ENCODE results near the gene OGA. TPM values are rescaled to one million over a fixed set of nuclear protein-coding genes. Genes with fewer than 3 reads are reported as not detected.

OGA gene
- total RNA-seq, 2 experiments from 2014 or later: 120 to 139 TPM

DNA sequence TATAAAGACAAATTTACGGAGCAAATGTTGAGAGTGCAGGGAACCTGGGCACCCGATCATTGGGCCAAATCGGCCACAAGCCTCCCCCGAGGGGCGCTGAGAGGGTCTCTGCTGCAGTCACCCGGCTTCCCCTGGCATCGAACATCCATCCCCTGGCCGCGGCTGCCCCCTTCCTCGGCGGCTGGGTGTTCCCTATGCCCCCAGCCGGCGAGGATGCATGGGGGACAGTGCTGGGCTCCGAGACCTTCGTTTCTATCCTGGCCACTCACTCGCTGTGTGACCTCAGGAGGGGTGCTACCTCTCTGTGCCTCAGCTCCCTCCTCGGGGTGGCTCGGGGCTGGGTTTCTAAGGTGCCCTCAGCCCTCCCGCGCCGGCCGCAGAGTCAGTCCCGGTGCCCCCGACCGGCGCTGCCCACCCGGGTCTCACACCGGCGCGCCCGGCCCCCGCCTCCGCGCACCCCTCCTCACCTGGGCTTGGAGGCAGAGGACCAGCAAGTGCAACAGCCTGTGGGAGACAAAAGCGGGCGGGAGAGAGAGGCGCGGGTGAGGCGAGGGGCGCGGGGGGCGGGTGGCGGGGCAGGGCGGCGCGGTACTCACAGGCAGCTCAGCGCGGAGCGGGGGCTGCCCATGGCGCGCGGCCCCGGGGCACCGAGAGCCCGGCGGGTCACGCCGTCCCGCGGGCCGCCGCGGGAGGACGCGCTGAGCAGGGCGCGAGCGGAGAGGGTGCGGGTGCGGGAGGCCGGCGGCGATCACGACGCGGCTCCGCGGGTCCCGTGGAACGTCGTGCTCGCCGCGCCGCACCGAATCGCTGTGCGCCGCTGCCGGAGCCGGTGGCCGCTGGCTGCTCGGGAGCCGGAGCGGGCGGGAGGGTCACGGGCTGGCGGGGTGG, 42.7 kb downstream of the OGA start, which contains the start of gene FGF8:
Gene FGF8, minus strand, starts transcription at position 842 of the 888 bp plus-strand sequence. Its CDS starts 214 bp downstream, at position 628.
- CTCF ChIA-PET: interaction anchor here (1.3 to 2.3 kb wide), 3 partner anchors 8 to 239 kb away, joined by 3 to 12 read pairs (median 4); partner anchors contain the start of gene NPM3
- Mint-ChIP-seq H3K36me3 (no peaks in the 10 kb centered on the region), H3K4me3 (no peak within 1 kb of the TSS), H3K27ac (no peak within 1 kb of the TSS), H3K9me3 (ENCODE audit: low read depth) (no peaks in the 10 kb centered on the region), H3K27me3 (peaks cover 69% of the 10 kb centered on the region), H3K4me1 (peaks cover 18% of the 10 kb centered on the region)
- peak; percentile 31 for DNase-seq
- no peak for ATAC-seq

DNA sequence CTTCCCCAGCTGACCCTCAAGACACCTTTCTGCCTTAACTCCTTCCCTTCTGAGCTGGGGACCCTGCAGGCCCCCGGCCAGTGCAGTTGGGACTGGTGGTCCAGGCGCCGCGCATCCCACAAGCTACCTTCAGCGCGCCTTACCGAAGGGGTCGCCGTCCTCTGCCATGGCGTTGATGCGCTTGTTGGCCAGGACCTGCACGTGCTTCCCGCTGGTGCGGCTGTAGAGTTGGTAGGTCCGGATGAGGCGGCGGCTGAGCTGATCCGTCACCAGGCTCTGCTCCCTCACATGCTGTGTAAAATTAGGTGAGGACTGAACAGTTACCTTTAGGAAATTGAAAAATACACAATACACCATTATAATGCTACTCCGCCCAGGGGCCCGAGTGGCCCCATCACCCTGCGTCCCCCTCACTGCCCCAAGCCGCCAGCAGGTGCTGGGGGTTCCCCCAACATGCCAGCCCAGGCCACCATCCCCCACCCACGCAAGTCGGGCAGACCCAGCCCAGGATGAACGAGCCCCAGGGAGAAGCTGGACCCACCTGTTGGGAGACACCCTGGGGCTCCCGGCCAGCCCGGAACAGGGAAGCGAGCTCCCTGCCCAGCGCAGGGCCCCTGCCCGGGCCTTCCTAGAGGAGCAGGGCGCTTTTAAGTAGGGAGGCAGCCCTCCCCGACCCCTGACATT, 43.5 kb downstream of the OGA start:
- CTCF ChIA-PET: interaction anchor here (1.3 to 2.3 kb wide), 4 partner anchors 9 to 548 kb away, joined by 3 to 12 read pairs (median 4); partner anchors contain the start of gene NPM3
- Mint-ChIP-seq H3K4me3 (no peak overlapping the region), H3K27me3 (peaks cover 69% of the 10 kb centered on the region), H3K4me1 (peaks cover 12% of the 10 kb centered on the region), H3K9me3 (ENCODE audit: low read depth) (no peaks in the 10 kb centered on the region), H3K36me3 (no peaks in the 10 kb centered on the region), H3K27ac (no peak overlapping the region)
- ATAC-seq (no peak), DNase-seq (no peak)

DNA sequence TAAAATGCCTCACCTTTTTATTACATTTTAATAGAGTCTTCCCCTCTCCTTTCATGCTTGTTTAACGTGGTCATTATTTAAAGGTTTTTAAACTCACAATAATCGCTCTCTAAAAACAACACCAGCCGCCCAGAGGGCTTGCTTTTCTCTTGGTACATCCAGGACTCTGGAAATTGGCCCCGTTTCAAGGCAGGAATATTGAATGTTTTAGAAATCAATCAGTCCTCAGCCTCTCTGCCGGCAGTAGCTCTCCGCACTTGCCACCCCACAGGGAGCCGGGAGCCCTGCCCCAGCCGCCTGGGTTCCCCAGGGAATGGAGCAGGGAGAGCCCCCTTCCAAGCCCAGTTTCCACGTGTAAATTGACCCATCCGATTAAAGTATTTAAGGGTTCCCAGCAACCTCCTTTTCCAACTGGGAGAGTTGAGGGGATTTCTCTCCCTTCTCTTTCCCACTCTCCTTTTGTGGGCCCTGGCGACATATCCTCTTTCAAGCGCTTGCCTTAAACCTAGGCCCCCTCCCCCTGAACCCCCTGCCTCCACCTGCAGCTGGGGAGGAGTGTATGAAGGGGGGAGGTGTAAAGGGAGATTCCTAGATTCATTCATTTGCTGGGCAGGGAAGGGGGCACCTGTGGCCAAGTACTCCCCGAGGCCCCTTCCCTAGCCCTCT, 44.2 kb downstream of the OGA start:
- no peak for ATAC-seq
- DNase-seq: no peak
- Mint-ChIP-seq H3K4me3 (no peak overlapping the region), H3K4me1 (peaks cover 8% of the 10 kb centered on the region), H3K36me3 (no peaks in the 10 kb centered on the region), H3K27me3 (peaks cover 69% of the 10 kb centered on the region), H3K27ac (no peak overlapping the region), H3K9me3 (ENCODE audit: low read depth) (no peaks in the 10 kb centered on the region)
- CTCF ChIA-PET: interaction anchor here (1.3 to 3.4 kb wide), 5 partner anchors 8 to 547 kb away, joined by 3 to 25 read pairs (median 4); partner anchors contain the start of gene NPM3

- DNase-seq (no peak), ATAC-seq (no peak)
- CTCF ChIA-PET: interaction anchor here (1.1 to 3.4 kb wide), 5 partner anchors 9 to 546 kb away, joined by 3 to 25 read pairs (median 7); partner anchors contain the start of gene NPM3
- no peaks in the 10 kb centered on the region for H3K9me3 Mint-ChIP-seq (ENCODE audit: low read depth)
- H3K27me3 Mint-ChIP-seq: peaks cover 68% of the 10 kb centered on the region
- H3K36me3 Mint-ChIP-seq: no peaks in the 10 kb centered on the region
- no peak overlapping the region for H3K27ac Mint-ChIP-seq
- no peak overlapping the region for H3K4me3 Mint-ChIP-seq
- H3K4me1 Mint-ChIP-seq: peaks cover 4% of the 10 kb centered on the region
Measured at GRCh38 chr10:101772895-101773761, 45.1 kb downstream of the OGA start.

DNA sequence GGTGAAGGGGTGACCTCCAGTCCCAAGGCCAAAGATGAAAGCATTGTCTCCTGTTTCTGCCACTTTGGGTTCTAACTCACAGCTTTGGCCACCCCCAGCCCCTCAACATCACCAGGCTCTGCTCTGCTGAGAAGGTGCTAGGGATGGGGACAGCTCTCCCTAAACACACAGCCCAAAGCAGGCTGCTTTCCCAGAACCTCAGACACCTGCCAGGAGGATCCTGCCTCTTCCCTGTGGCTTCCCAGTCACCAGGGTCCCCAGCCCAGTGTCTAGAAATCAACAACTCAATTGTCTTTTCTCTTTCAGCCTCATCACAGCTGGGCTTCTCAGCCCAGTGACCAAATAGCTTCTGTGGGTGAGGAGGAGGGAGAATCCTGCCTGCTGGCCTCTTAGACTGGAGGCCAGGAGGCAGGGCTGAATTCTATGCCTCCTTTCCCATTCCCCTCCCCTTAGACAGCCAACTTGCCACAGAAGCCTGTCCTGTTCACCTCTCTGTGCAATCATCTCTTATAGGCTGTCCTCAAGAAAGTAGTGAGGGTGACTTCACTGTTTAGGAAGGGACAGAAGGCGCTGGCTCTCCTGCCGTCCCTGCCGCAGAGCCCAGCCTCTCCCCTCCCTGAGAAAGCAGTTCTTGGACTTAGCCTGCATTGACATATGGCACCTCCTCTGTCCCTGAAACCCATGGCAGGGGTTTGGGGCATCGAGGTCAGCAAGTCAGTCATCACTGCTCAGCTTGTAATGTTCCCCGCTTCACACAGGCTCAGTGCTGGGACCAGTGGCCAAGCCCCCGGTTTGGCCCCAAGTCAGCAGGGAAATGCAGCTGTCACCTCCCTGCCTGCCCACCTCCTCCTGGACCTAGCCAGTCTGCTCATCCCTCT, 46.0 kb downstream of the OGA start:
- peaks cover 4% of the 10 kb centered on the region for H3K4me1 Mint-ChIP-seq
- no peak overlapping the region for H3K27ac Mint-ChIP-seq
- H3K27me3 Mint-ChIP-seq: peaks cover 63% of the 10 kb centered on the region
- DNase-seq (no peak), ATAC-seq (no peak)
- no peaks in the 10 kb centered on the region for H3K9me3 Mint-ChIP-seq (ENCODE audit: low read depth)
- H3K36me3 Mint-ChIP-seq: no peaks in the 10 kb centered on the region
- CTCF ChIA-PET: interaction anchor here (0.8 to 3.4 kb wide), 4 partner anchors 10 to 170 kb away, joined by 3 to 25 read pairs (median 5); partner anchors contain the start of gene NPM3
- H3K4me3 Mint-ChIP-seq: no peak overlapping the region

DNA sequence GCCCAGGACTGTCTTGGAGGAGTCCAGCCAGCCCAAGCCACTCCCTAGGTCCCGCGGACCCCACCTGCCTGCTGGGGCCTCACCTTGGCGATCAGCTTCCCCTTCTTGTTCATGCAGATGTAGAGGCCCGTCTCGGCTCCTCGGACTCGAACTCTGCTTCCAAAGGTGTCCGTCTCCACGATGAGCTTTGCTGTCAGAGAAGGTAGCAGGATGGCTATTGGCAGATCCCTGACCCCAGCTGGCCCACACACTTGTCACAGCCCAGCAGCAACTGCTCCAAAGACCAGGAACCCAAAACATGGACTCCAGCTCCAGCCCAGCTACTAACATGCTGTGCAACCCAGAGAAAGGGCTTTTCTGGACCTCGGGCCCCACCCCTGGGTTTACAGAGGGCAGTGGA, 46.9 kb downstream of the OGA start:
- no peak for DNase-seq
- Mint-ChIP-seq H3K9me3 (ENCODE audit: low read depth) (no peaks in the 10 kb centered on the region), H3K4me1 (peaks cover 4% of the 10 kb centered on the region), H3K27ac (no peak overlapping the region), H3K36me3 (no peaks in the 10 kb centered on the region), H3K4me3 (no peak overlapping the region), H3K27me3 (peaks cover 63% of the 10 kb centered on the region)
- CTCF ChIA-PET: interaction anchor here (0.8 to 3.4 kb wide), 3 partner anchors 11 to 237 kb away, joined by 3 to 25 read pairs (median 7); partner anchors contain the start of gene NPM3
- ATAC-seq: no peak

- Mint-ChIP-seq H3K27me3 (peaks cover 69% of the 10 kb centered on the region), H3K27ac (no peak overlapping the region), H3K4me1 (peaks cover 4% of the 10 kb centered on the region), H3K4me3 (no peak overlapping the region), H3K36me3 (no peaks in the 10 kb centered on the region), H3K9me3 (ENCODE audit: low read depth) (no peaks in the 10 kb centered on the region)
- DNase-seq: no peak
- no peak for ATAC-seq
- CTCF ChIA-PET: interaction anchor here (0.8 to 3.4 kb wide), 2 partner anchors 11 to 238 kb away, joined by 3 to 25 read pairs; partner anchors contain the start of gene NPM3
Measured at GRCh38 chr10:101770331-101771215, 47.7 kb downstream of the OGA start.

DNA sequence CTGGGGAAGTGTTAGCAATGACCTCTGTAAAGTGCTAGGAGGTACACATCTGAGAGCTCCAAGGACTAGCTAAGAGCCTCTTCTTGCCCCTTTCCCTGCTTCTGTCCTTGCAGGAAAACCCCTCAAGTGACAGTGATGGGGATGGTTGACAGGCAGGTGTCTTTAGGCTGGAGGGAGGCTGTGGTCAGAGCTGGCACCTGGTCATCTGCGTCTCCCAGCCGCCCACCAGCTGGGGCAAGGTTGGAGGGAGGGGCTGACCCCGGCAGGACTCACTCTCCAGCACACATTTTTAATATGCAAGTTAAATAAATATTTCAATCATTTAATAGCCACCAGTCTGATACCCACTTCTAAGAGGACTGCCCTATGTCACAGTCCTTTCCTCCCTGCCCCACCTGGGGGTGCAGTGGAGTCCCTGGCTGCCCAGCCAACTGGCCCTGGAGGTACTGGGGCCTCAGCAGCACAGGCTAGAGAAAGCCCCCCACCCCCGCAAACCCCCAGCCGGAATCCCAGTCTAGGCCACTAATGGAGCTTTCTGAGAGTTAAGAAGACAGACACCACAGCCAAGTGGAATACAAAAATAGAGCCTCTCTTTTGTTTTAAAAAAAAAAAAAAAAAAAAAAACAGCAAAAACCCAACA, 48.6 kb downstream of the OGA start:
- no peak overlapping the region for H3K4me3 Mint-ChIP-seq
- no peaks in the 10 kb centered on the region for H3K9me3 Mint-ChIP-seq (ENCODE audit: low read depth)
- H3K27me3 Mint-ChIP-seq: peaks cover 64% of the 10 kb centered on the region
- ATAC-seq (no peak), DNase-seq (no peak)
- no peak overlapping the region for H3K27ac Mint-ChIP-seq
- H3K4me1 Mint-ChIP-seq: peaks cover 2% of the 10 kb centered on the region
- no peaks in the 10 kb centered on the region for H3K36me3 Mint-ChIP-seq
- CTCF ChIA-PET: interaction anchor here (1.3 to 3.0 kb wide), 2 partner anchors 10 to 167 kb away, joined by 4 to 20 read pairs; no protein-coding TSS in a partner anchor

DNA sequence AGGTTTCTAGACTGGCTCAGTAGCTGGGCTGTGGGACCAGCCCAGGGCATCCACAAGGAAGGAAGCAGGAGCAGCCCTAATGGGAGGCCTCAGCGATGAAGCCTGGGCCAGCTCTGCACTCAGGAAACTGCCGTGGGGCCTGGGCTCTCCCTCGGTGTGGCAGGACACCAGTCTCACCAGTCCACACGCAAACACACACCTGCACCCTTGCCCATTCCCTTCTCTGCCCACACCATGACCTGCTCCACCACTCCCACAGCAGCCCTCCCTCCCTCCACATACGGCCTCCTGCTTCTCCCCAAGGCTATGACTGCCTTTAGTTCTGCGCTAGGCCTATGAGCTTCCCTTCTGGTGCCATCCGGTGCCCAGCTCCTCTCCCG, 49.5 kb downstream of the OGA start:
- Mint-ChIP-seq H3K9me3 (ENCODE audit: low read depth) (no peaks in the 10 kb centered on the region), H3K4me1 (peaks cover 2% of the 10 kb centered on the region), H3K27ac (no peak overlapping the region), H3K36me3 (no peaks in the 10 kb centered on the region), H3K4me3 (no peak overlapping the region), H3K27me3 (peaks cover 56% of the 10 kb centered on the region)
- DNase-seq (no peak), ATAC-seq (no peak)
- CTCF ChIA-PET: interaction anchor here (1.3 to 3.0 kb wide), 2 partner anchors 11 to 166 kb away, joined by 4 to 20 read pairs; no protein-coding TSS in a partner anchor

DNA sequence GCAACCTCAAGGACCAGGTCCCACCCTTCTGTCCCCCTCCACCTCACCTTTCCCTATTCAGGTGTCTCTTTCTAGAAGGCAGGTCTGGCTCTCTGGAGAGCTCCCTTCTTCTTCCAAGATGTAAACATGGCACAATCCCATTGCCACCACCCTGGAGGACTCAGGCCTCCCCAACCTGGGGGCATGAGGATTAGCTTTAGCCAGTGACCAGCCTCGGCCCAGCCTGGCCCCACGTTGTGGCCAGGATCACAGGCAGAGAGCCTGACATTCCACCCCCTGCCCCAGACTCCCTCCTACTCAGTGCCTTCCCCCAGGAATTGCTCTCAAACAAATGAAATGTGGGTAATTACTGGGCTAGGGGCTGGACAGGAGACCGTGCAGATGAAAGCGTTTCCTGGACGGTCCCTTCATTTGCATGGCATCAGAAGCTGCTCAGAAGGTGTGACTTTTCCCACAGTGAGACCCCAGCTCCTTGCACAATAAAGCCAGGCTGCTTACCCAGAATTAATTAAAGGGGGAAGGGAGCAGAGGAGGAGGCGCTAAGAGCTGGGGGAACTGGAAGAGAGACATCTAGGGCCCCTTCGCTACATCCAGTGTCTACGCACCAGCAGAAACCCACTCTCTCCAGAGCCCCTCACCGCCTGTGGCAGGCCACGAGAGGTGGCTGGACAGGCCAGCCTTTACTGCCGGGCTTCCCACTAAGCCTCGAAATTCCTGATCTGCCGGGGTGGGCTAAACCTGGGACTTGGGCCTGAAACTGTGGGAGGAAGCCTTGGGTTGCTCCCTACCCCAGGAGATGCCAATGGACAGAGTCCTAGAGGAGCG, 50.1 kb downstream of the OGA start:
- Mint-ChIP-seq H3K36me3 (no peaks in the 10 kb centered on the region), H3K9me3 (ENCODE audit: low read depth) (no peaks in the 10 kb centered on the region)

More for the DNA sequence above, 50.1 kb downstream of the OGA start:
- Mint-ChIP-seq H3K27ac (no peak overlapping the region), H3K27me3 (peaks cover 50% of the 10 kb centered on the region), H3K4me3 (no peak overlapping the region), H3K4me1 (no peaks in the 10 kb centered on the region)
- ATAC-seq (no peak), DNase-seq (no peak)
- CTCF ChIA-PET: interaction anchor here (1.3 to 3.0 kb wide), 2 partner anchors 12 to 166 kb away, joined by 4 to 20 read pairs; no protein-coding TSS in a partner anchor

All from activated CD8-positive, alpha-beta memory T cell treated with anti-CD3 and anti-CD28 coated beads, Interleukin-2, amount 10 ng/mL, durations not matched to agents 7 days and 5 days (primary cell).